Measurements from ENCODE around the gene KRTAP12-2.

KRTAP12-2 gene

DNA sequence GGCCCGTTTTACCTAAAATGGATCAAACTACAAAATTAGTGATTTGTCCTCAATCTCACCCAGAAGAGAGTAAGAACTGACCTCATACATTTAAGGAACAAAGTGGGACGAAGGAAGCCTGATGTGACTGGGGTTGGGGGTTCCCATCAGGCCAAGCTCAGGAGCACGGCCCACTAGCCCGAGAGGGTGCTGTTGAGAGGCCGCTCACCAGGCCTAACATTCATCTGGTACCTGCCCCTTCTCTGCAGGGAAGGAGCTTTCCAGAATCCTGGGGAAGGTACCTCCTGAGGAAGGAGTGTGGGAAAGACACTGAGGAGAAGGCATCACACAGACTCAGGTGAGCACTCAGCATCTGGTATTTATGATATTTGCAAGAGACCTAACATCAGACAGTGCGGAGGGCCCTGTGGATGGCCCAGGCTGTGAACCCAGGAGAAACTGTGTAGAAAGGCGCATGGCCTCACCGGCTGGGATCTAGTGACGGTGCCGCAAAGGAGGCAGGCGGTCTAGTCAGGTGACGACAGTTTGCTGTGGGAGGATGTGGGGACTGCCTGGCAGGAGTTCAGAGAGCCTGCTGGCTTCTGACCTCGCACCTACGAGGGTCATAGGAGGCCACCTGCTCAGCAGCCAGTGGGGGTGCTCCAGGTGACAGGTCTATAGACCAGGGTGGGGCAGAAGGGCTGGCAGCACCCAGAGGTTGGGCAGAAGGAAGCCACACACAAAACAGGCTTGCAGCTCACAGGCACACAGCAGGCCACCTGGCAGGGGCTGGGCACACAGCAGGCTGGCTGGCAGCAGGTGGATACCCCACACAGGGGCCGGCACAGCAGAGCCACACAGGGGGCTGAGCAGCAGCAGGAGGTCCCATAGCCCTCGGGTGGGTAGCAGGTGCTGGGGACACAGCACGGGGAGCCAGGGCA, 12.8 kb downstream of the KRTAP12-2 start:
- no peak overlapping the region for H3K4me3 ChIP-seq (ENCODE audit: insufficient read depth, low read length, poor library complexity, severe bottlenecking)
- no peak overlapping the region for H2AFZ ChIP-seq (ENCODE audit: low read depth, low read length, severe bottlenecking)
- TF ChIP-seq EZH2phosphoT487 (conservative IDR thresholded peaks at IDR 0.05; ENCODE audit: low read length): no peak
- TF ChIP-seq, protein P1, sequence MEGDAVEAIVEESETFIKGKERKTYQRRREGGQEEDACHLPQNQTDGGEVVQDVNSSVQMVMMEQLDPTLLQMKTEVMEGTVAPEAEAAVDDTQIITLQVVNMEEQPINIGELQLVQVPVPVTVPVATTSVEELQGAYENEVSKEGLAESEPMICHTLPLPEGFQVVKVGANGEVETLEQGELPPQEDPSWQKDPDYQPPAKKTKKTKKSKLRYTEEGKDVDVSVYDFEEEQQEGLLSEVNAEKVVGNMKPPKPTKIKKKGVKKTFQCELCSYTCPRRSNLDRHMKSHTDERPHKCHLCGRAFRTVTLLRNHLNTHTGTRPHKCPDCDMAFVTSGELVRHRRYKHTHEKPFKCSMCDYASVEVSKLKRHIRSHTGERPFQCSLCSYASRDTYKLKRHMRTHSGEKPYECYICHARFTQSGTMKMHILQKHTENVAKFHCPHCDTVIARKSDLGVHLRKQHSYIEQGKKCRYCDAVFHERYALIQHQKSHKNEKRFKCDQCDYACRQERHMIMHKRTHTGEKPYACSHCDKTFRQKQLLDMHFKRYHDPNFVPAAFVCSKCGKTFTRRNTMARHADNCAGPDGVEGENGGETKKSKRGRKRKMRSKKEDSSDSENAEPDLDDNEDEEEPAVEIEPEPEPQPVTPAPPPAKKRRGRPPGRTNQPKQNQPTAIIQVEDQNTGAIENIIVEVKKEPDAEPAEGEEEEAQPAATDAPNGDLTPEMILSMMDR (IDR thresholded peaks at IDR 0.05; ENCODE audit: insufficient read depth, low read length, poor library complexity, severe bottlenecking): no peak
- H3K27me3 ChIP-seq (ENCODE audit: low read length): no peaks in the 10 kb centered on the region
- no peak overlapping the region for H3K27ac ChIP-seq (ENCODE audit: low read depth, low read length)
- H3F3A ChIP-seq (ENCODE audit: insufficient read depth): no peaks in the 10 kb centered on the region
- H3K36me3 ChIP-seq (ENCODE audit: low read length): no peaks in the 10 kb centered on the region
- H3K9me2 ChIP-seq (replicated peaks; ENCODE audit: insufficient read depth, low read length): no peaks in the 10 kb centered on the region
- no peaks in the 10 kb centered on the region for H3K79me2 ChIP-seq (ENCODE audit: insufficient read depth, low read length)
- H3K9ac ChIP-seq (ENCODE audit: low read length): no peak overlapping the region
- H3K4me2 ChIP-seq (ENCODE audit: low read depth, low read length, poor library complexity, severe bottlenecking): no peak overlapping the region
- no peaks in the 10 kb centered on the region for H3K9me3 ChIP-seq (ENCODE audit: insufficient read depth, low read length)
- H4K20me1 ChIP-seq (ENCODE audit: low read depth, low read length): no peaks in the 10 kb centered on the region

DNA sequence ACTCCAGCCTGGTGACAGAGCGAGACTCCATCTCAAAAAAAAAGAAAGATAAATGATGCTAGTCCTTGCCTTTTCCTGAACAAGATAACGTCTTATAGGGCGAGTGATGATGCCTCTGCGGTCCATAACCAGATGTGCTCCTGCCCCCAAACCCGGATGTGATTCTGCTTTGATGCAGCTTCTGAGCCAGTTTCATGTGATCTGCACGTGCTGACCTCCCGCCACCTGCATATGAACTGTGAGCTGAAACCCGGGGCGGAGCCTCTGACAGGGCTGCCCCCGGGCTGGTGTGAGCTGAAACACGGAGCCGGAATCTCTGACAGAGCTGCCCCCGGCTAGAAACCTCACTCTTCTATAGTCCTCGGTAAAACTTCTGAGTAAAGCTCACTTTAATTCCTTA, 13.6 kb downstream of the KRTAP12-2 start:
- no peak overlapping the region for H2AFZ ChIP-seq (ENCODE audit: low read depth, low read length, severe bottlenecking)
- H3K27ac ChIP-seq (ENCODE audit: low read depth, low read length): no peak overlapping the region
- H3K79me2 ChIP-seq (ENCODE audit: insufficient read depth, low read length): no peaks in the 10 kb centered on the region
- H3K9me3 ChIP-seq (ENCODE audit: insufficient read depth, low read length): no peaks in the 10 kb centered on the region
- no peak overlapping the region for H3K4me3 ChIP-seq (ENCODE audit: insufficient read depth, low read length, poor library complexity, severe bottlenecking)
- TF ChIP-seq, protein P1 (IDR thresholded peaks at IDR 0.05; ENCODE audit: insufficient read depth, low read length, poor library complexity, severe bottlenecking): no peak
- no peak for TF ChIP-seq EZH2phosphoT487 (conservative IDR thresholded peaks at IDR 0.05; ENCODE audit: low read length)
- no peak overlapping the region for H3K4me2 ChIP-seq (ENCODE audit: low read depth, low read length, poor library complexity, severe bottlenecking)
- H4K20me1 ChIP-seq (ENCODE audit: low read depth, low read length): no peaks in the 10 kb centered on the region
- no peaks in the 10 kb centered on the region for H3K27me3 ChIP-seq (ENCODE audit: low read length)
- H3K36me3 ChIP-seq (ENCODE audit: low read length): no peaks in the 10 kb centered on the region
- no peaks in the 10 kb centered on the region for H3F3A ChIP-seq (ENCODE audit: insufficient read depth)
- H3K9me2 ChIP-seq (replicated peaks; ENCODE audit: insufficient read depth, low read length): no peaks in the 10 kb centered on the region
- no peak overlapping the region for H3K9ac ChIP-seq (ENCODE audit: low read length)

DNA sequence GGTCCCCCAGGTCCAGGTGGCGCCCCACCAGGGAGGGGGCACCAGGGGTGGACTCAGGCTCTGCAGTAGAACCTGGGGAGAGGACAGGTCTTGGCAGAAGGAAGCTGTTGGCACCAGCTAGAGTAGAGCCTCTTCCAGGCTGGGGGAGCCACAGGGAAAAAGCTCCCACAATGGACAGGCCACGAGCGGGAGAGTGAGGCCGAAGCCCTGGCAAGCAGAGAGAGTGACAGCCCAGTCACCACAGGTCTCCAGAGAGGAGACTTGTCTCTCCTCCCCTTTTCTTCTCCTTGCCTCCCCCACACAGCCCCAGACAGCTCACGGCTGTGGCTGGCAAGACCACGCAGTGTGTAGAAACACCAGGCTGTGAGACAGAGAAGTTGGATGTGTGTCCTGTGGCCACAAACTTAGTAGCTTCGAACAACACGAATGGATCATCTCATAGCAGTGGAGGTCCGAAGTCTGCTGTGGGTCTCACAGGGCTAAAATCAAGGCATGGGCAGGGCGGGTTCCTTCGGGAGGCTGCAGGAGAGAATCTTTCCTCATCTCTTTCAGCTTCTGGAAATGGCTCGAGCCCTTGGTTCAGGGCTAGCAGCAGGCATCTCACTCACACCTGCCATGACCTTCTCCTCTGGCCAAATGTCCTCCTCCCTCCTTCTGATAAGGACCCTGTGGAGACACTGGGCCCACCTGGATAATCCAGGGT, 15.6 kb downstream of the KRTAP12-2 start:
- H3K9me3 ChIP-seq (ENCODE audit: insufficient read depth, low read length): no peaks in the 10 kb centered on the region
- no peaks in the 10 kb centered on the region for H4K20me1 ChIP-seq (ENCODE audit: low read depth, low read length)
- H3K27me3 ChIP-seq (ENCODE audit: low read length): no peaks in the 10 kb centered on the region
- no peaks in the 10 kb centered on the region for H3K79me2 ChIP-seq (ENCODE audit: insufficient read depth, low read length)
- no peak overlapping the region for H3K9ac ChIP-seq (ENCODE audit: low read length)
- H3K4me2 ChIP-seq (ENCODE audit: low read depth, low read length, poor library complexity, severe bottlenecking): no peak overlapping the region
- no peak for TF ChIP-seq EZH2phosphoT487 (conservative IDR thresholded peaks at IDR 0.05; ENCODE audit: low read length)
- TF ChIP-seq, protein P1 (IDR thresholded peaks at IDR 0.05; ENCODE audit: insufficient read depth, low read length, poor library complexity, severe bottlenecking): no peak
- no peak overlapping the region for H3K4me3 ChIP-seq (ENCODE audit: insufficient read depth, low read length, poor library complexity, severe bottlenecking)
- no peaks in the 10 kb centered on the region for H3K36me3 ChIP-seq (ENCODE audit: low read length)
- no peak overlapping the region for H3K27ac ChIP-seq (ENCODE audit: low read depth, low read length)
- H2AFZ ChIP-seq (ENCODE audit: low read depth, low read length, severe bottlenecking): no peak overlapping the region
- H3K9me2 ChIP-seq (replicated peaks; ENCODE audit: insufficient read depth, low read length): no peaks in the 10 kb centered on the region
- H3F3A ChIP-seq (ENCODE audit: insufficient read depth): no peaks in the 10 kb centered on the region

Data from SU-DHL-6 (cell line).